KMS-11 (cell line): ENCODE results near the gene ZNF593.
A peak's percentile ranks its signal among the peaks of the same experiment; 100 is the strongest.

Source experiments
- H2AFZ ChIP-seq: fragments of 200-600 bp; sonication (generic); 2 replicates; pipeline ENCODE4 v1.6.1; 2016; ENCODE audit warnings: antibody characterized with exemption, mixed run types, low read depth
- H3K27ac ChIP-seq: fragments of 200-600 bp; sonication (generic); 2 replicates; pipeline ENCODE4 v1.6.1; 2016; ENCODE audit warnings: mild to moderate bottlenecking, mixed run types
- H3K27me3 ChIP-seq: fragments of 200-600 bp; sonication (generic); 2 replicates; pipeline ENCODE4 v1.6.1; 2017; ENCODE audit warnings: mild to moderate bottlenecking, low read depth, mixed run types, moderate library complexity; ENCODE audit not compliant: insufficient read depth
- H3K36me3 ChIP-seq: fragments of 200-600 bp; sonication (generic); 2 replicates; pipeline ENCODE4 v1.6.1; 2017; ENCODE audit warnings: mild to moderate bottlenecking, mixed run types; ENCODE audit not compliant: insufficient read depth
- H3K4me1 ChIP-seq: fragments of 200-600 bp; sonication (generic); 2 replicates; pipeline ENCODE4 v1.6.1; 2016; ENCODE audit warnings: mild to moderate bottlenecking, low read depth, mixed run types; ENCODE audit not compliant: poor library complexity, severe bottlenecking
- H3K4me2 ChIP-seq: fragments of 200-600 bp; sonication (generic); 2 replicates; pipeline ENCODE4 v1.7.0; 2016; ENCODE audit warnings: mild to moderate bottlenecking, mixed run types
- H3K4me3 ChIP-seq: fragments of 200-600 bp; sonication (generic); IDR thresholded peaks from 2 replicates; pipeline ENCODE4 v1.6.1; 2017; ENCODE audit warnings: low read depth, low read length, mixed read lengths; ENCODE audit not compliant: insufficient read depth
- H3K79me2 ChIP-seq: fragments of 200-600 bp; sonication (generic); 2 replicates; pipeline ENCODE4 v1.6.1; 2016; ENCODE audit warnings: low read depth, mixed run types; ENCODE audit not compliant: insufficient read depth
- H3K9ac ChIP-seq: fragments of 200-600 bp; sonication (generic); 2 replicates; pipeline ENCODE4 v1.6.1; 2016; ENCODE audit warnings: mild to moderate bottlenecking, mixed run types
- H4K20me1 ChIP-seq: fragments of 200-600 bp; sonication (generic); 2 replicates; pipeline ENCODE4 v1.6.1; 2016; ENCODE audit warnings: mild to moderate bottlenecking, mixed run types; ENCODE audit not compliant: insufficient read depth
- CTCF ChIP-seq: fragments of 200-600 bp; sonication (generic); conservative IDR thresholded peaks from 2 replicates; pipeline ENCODE4 v1.6.1; 2017; ENCODE audit warnings: low read depth, mild to moderate bottlenecking, antibody characterized with exemption, low read length, moderate library complexity, mixed read lengths

ZNF593 gene

GRCh38 chr1:26162220-26162709 is 7.4 kb upstream of the ZNF593 start:
- H3K27ac ChIP-seq = no peak overlapping the region
- H3K36me3 ChIP-seq = no peaks in the 10 kb centered on the region
- no peak for TF ChIP-seq CTCF
- no peaks in the 10 kb centered on the region for H3K79me2 ChIP-seq
- H4K20me1 ChIP-seq = no peaks in the 10 kb centered on the region
- H3K4me2 ChIP-seq = no peak overlapping the region
- H3K4me1 ChIP-seq = peaks cover 23% of the 10 kb centered on the region
- H2AFZ ChIP-seq = no peak overlapping the region
- H3K27me3 ChIP-seq = peaks cover 50% of the 10 kb centered on the region
- no peak overlapping the region for H3K9ac ChIP-seq
- H3K4me3 ChIP-seq = no peak overlapping the region

- H3K9ac ChIP-seq = no peak overlapping the region
- peaks cover 25% of the 10 kb centered on the region for H3K4me1 ChIP-seq
- H3K27ac ChIP-seq = no peak overlapping the region
- no peak overlapping the region for H3K4me3 ChIP-seq
- H4K20me1 ChIP-seq = no peaks in the 10 kb centered on the region
- H3K4me2 ChIP-seq = no peak overlapping the region; the same call in 1 of the 2 replicates
- TF ChIP-seq CTCF = no peak
- no peak overlapping the region for H2AFZ ChIP-seq
- no peaks in the 10 kb centered on the region for H3K36me3 ChIP-seq
- no peaks in the 10 kb centered on the region for H3K79me2 ChIP-seq
- peaks cover 50% of the 10 kb centered on the region for H3K27me3 ChIP-seq
Observed at GRCh38 chr1:26163684-26164035, 6.0 kb upstream of the ZNF593 start.

GRCh38 chr1:26164036-26164860 is 5.5 kb upstream of the ZNF593 start:
- Histone ChIP-seq H4K20me1 (no peaks in the 10 kb centered on the region), H3K9ac (no peak overlapping the region), H3K4me1 (peaks cover 25% of the 10 kb centered on the region), H3K36me3 (no peaks in the 10 kb centered on the region), H3K4me2 (no peak overlapping the region; the same call in 1 of the 2 replicates), H3K4me3 (no peak overlapping the region), H3K79me2 (no peaks in the 10 kb centered on the region), H3K27me3 (peaks cover 56% of the 10 kb centered on the region), H3K27ac (no peak overlapping the region), H2AFZ (0 out of 2 replicates have a peak overlapping the region, but pooled peaks have one; percentile 18)
- peak; percentile 38; the same call in 1 of the 2 replicates for TF ChIP-seq CTCF

- Histone ChIP-seq H3K4me1 (peaks cover 25% of the 10 kb centered on the region), H2AFZ (no peak overlapping the region), H3K4me2 (peak overlapping the region; percentile 44), H3K9ac (no peak overlapping the region), H3K36me3 (no peaks in the 10 kb centered on the region), H3K79me2 (no peaks in the 10 kb centered on the region), H3K27ac (no peak overlapping the region), H3K27me3 (peaks cover 56% of the 10 kb centered on the region), H4K20me1 (no peaks in the 10 kb centered on the region), H3K4me3 (no peak overlapping the region)
- TF ChIP-seq CTCF = no peak
Observed at GRCh38 chr1:26164861-26165842, 4.6 kb upstream of the ZNF593 start.
